A549 (cell line): ENCODE measurements around the gene ADAMTS16. TPM values are rescaled to one million over a fixed set of nuclear protein-coding genes. Genes with fewer than 3 reads are reported as not detected.

Source experiments
- ATAC-seq, 2 experiments: fragments of 200-7000 bp in 1 of 2; fragments of >200 bp in 1 of 2; cut with Nextera tagmentation in 1 of 2; cut with Tn5 transposase in 1 of 2; 3 replicates each; pipeline versions ENCODE4 v1.8.0 to v1.9.1; 2018 to 2020; ENCODE audit warnings: mild to moderate bottlenecking in 1 of 2, moderate library complexity in 1 of 2
- CTCF ChIA-PET: fragments of 300-600 bp; sonication (Branson Sonifier 250); formaldehyde crosslinking; extraction: SDS; loops from one replicate; lab custom pipeline; 2021; ENCODE audit warnings: antibody characterized with exemption, inconsistent platforms; lab: Yijun Ruan, JAX
- POLR2A ChIA-PET: fragments of 350-600 bp; formaldehyde crosslinking; extraction: SDS; loops from one replicate; lab custom pipeline; 2021; ENCODE audit warnings: antibody characterized with exemption, inconsistent platforms; lab: Yijun Ruan, JAX
- DNase-seq, 2 experiments: peaks; one replicate each; pipeline versions ENCODE4 v3.0.0 to v3.0.0-alpha.2; 2011 to 2016; ENCODE audit warnings: low read depth in 1 of 2, low spot score in 1 of 2
- FAIRE-seq: peaks from 2 replicates; lab custom pipeline; 2011; peaks lifted over from hg19 to GRCh38; lab: Jason Lieb, UNC
- H3K27ac ChIP-seq, 2 experiments: fragments of >200 bp; sonication (Bioruptor Twin); formaldehyde crosslinking; 3 replicates each; pipeline ENCODE4 v1.5.1; 2016 to 2017
- H3K4me1 ChIP-seq: fragments of >200 bp; sonication (Bioruptor Twin); formaldehyde crosslinking; 3 replicates; pipeline ENCODE4 v1.6.1; 2016
- H3K4me2 ChIP-seq: fragments of >200 bp; sonication (Bioruptor Twin); formaldehyde crosslinking; 3 replicates; pipeline ENCODE4 v1.6.1; 2016
- H3K4me3 ChIP-seq: fragments of >200 bp; sonication (Bioruptor Twin); formaldehyde crosslinking; 3 replicates; pipeline ENCODE4 v1.5.1; 2016
- H3K9me3 ChIP-seq: fragments of >200 bp; sonication (Bioruptor Twin); formaldehyde crosslinking; 3 replicates; pipeline ENCODE4 v1.6.1; 2016
- CBX2 ChIP-seq: fragments of 200-600 bp; sonication (generic); IDR thresholded peaks from 2 replicates; pipeline ENCODE4 v1.6.1; 2016; ENCODE audit warnings: low read depth, mild to moderate bottlenecking, borderline replicate concordance
- CBX8 ChIP-seq: fragments of 200-600 bp; sonication (generic); IDR thresholded peaks from 2 replicates; pipeline ENCODE4 v1.6.1; 2016
- CTCF ChIP-seq: fragments of >200 bp; sonication (Bioruptor Twin); formaldehyde crosslinking; IDR thresholded peaks from 3 replicates; pipeline ENCODE4 v1.5.1; 2016
- E2F6 ChIP-seq: IDR thresholded peaks from 2 replicates; pipeline ENCODE4 v1.6.1; 2012; ENCODE audit warnings: low read depth, borderline replicate concordance
- EP300 ChIP-seq, 2 experiments: fragments of >200 bp; sonication (Bioruptor Twin); formaldehyde crosslinking; IDR thresholded peaks; 2 replicates in 1 of 2; 3 replicates in 1 of 2; pipeline ENCODE4 v1.6.1; 2016 to 2017
- FOSL2 ChIP-seq, 2 experiments: fragments of 450-650 bp in 1 of 2; fragments of >200 bp in 1 of 2; sonication (Bioruptor Twin) in 1 of 2; formaldehyde crosslinking; IDR thresholded peaks; 2 replicates each; pipeline versions ENCODE4 v1.5.0 to v1.6.1; 2016 to 2020; ENCODE audit warnings: mild to moderate bottlenecking in 1 of 2, moderate library complexity in 1 of 2
- GATA3 ChIP-seq: IDR thresholded peaks from 2 replicates; pipeline ENCODE4 v1.6.1; 2012; ENCODE audit warnings: borderline replicate concordance
- HOXA7 ChIP-seq: fragments of 250-450 bp; sonication (Bioruptor Pico); IDR thresholded peaks from 2 replicates; pipeline ENCODE4 v1.5.0; 2020; ENCODE audit warnings: mild to moderate bottlenecking, moderate library complexity
- KDM5A ChIP-seq: fragments of 200-600 bp; sonication (generic); IDR thresholded peaks from 2 replicates; pipeline ENCODE4 v1.6.1; 2016; ENCODE audit warnings: antibody characterized with exemption, mild to moderate bottlenecking
- MAX ChIP-seq: IDR thresholded peaks from 2 replicates; pipeline ENCODE4 v1.6.1; 2012
- MAZ ChIP-seq: fragments of 150-350 bp; IDR thresholded peaks from 2 replicates; pipeline ENCODE4 v1.6.1; 2014; ENCODE audit warnings: antibody characterized with exemption, low read depth, low read length, borderline replicate concordance
- NFE2L2 ChIP-seq: fragments of 150-350 bp; conservative IDR thresholded peaks from 2 replicates; pipeline ENCODE4 v1.6.1; 2014; ENCODE audit warnings: low read length
- POLR2A ChIP-seq: IDR thresholded peaks from 2 replicates; pipeline ENCODE4 v1.6.1; 2012; ENCODE audit warnings: mild to moderate bottlenecking, low read length
- POLR2AphosphoS2 ChIP-seq: conservative IDR thresholded peaks from 2 replicates; pipeline ENCODE4 v1.6.1; 2012; ENCODE audit warnings: low read length, improper control_type of control experiment, inconsistent platforms
- RAD21 ChIP-seq, 2 experiments: fragments of >200 bp in 1 of 2; sonication (Bioruptor Twin) in 1 of 2; formaldehyde crosslinking in 1 of 2; IDR thresholded peaks in 1 of 2; conservative IDR thresholded peaks in 1 of 2; 2 replicates in 1 of 2; 3 replicates in 1 of 2; pipeline ENCODE4 v1.6.1; 2012 to 2018; ENCODE audit warnings: inconsistent platforms in 1 of 2
- RARB ChIP-seq: fragments of 250-450 bp; sonication (Bioruptor Pico); IDR thresholded peaks from 2 replicates; pipeline ENCODE4 v1.8.0; 2021; ENCODE audit warnings: mild to moderate bottlenecking, moderate library complexity
- RFX5 ChIP-seq: fragments of 450-650 bp; IDR thresholded peaks from 2 replicates; pipeline ENCODE4 v1.7.1; 2014; ENCODE audit warnings: antibody characterized with exemption, mild to moderate bottlenecking, moderate library complexity
- SMC3 ChIP-seq: fragments of >200 bp; sonication (Bioruptor Twin); formaldehyde crosslinking; IDR thresholded peaks from 3 replicates; pipeline ENCODE4 v1.6.1; 2018; ENCODE audit warnings: inconsistent platforms
- ZNF302 ChIP-seq: fragments of 250-450 bp; sonication (Bioruptor Pico); IDR thresholded peaks from 2 replicates; pipeline ENCODE4 v1.9.0; 2021; ENCODE audit warnings: inconsistent platforms, mild to moderate bottlenecking, moderate library complexity
- WGBS: methylation state at CpG from one replicate; pipeline ENCODE4 v1.1.6; 2017; ENCODE audit errors: missing lambda C conversion rate; 5-methylcytosine and 5-hydroxymethylcytosine counted together
- polyA plus RNA-seq, 4 experiments: library from polyadenylated mRNA; depleted of rRNA in 3 of 4; stranded (reverse); fragments of >200 nt; fragmentation: RNase III in 1 of 4; extraction: RNeasy Plus Mini Kit Qiagen cat#74134 plus additional on column Dnase treatment in 1 of 4; gene quantifications; 2 replicates in 3 of 4; 3 replicates in 1 of 4; pipeline ENCODE4 v1.2.3, GENCODE V29; 2011 to 2017

The ADAMTS16 gene
- polyA plus RNA-seq, 2 of the 4 experiments (the other 2 are of a cell fraction): 0.71 to 1.0 TPM

- H3K27ac ChIP-seq: peak overlapping the region; percentile 32 to 71; a peak in 4 of 6 replicates
- FAIRE-seq (no peak), DNase-seq (no peak), ATAC-seq (peak in 1 of 2 experiments; percentile 7; a peak in 3 of 6 replicates)
- H3K4me3 ChIP-seq: peak overlapping the region; percentile 52
- peaks cover 18% of the 10 kb centered on the region for H3K4me1 ChIP-seq
- ChIA-PET POLR2A (interaction anchor here (2.3 kb wide), 1 partner anchor 281 kb away, joined by 8 read pairs; the partner anchor contains the start of gene ICE1), CTCF (interaction anchor here (0.7 to 4.0 kb wide), 24 partner anchors 9 to 284 kb away, joined by 3 to 65 read pairs (median 3); partner anchors contain the start of gene ICE1)
- 0 out of 3 replicates have a peak, but pooled peaks cover 4% of the 10 kb centered on the region for H3K9me3 ChIP-seq
- 14% methylated on average over 54 of the region's 57 CpGs for WGBS
- TF ChIP-seq RFX5: no peak
- TF ChIP-seq ZNF302 (CRISPR knock-in tag): no peak
- TF ChIP-seq RARB (CRISPR knock-in tag): no peak
- TF ChIP-seq NFE2L2: no peak
- no peak for TF ChIP-seq POLR2A
- TF ChIP-seq CBX2: no peak
- TF ChIP-seq POLR2AphosphoS2: no peak
- TF ChIP-seq FOSL2 (IDR thresholded peaks at IDR 0.05): no peak
- TF ChIP-seq FOSL2 (CRISPR knock-in tag; IDR thresholded peaks at IDR 0.05): no peak
- H3K4me2 ChIP-seq: peak overlapping the region; percentile 98
Measured at GRCh38 chr5:5140479-5141338, 579 bp downstream of the ADAMTS16 start.

GRCh38 chr5:5141339-5141599 is 1.1 kb downstream of the ADAMTS16 start:
- no peak overlapping the region for H3K27ac ChIP-seq
- 0 out of 2 replicates have a peak, but pooled peaks have one; percentile 45 for TF ChIP-seq CBX8
- no peak for TF ChIP-seq E2F6
- H3K4me1 ChIP-seq: peaks cover 13% of the 10 kb centered on the region
- POLR2A ChIA-PET: interaction anchor here (2.3 kb wide), 1 partner anchor 281 kb away, joined by 8 read pairs; the partner anchor contains the start of gene ICE1
- FAIRE-seq (no peak), ATAC-seq (no peak), DNase-seq (no peak)
- 13% methylated on average over 4 of the region's 4 CpGs for WGBS
- H3K4me3 ChIP-seq: peak overlapping the region; percentile 52; the same call in 2 of the 3 replicates
- CTCF ChIA-PET: interaction anchor here (0.7 to 4.0 kb wide), 19 partner anchors 8 to 281 kb away, joined by 3 to 65 read pairs (median 3); partner anchors contain the start of gene ICE1
- peak overlapping the region; percentile 98 for H3K4me2 ChIP-seq
- 0 out of 3 replicates have a peak, but pooled peaks cover 4% of the 10 kb centered on the region for H3K9me3 ChIP-seq

GRCh38 chr5:5141625-5142525 is 1.7 kb downstream of the ADAMTS16 start:
- TF ChIP-seq GATA3 (no peak), POLR2A (no peak), SMC3 (peak; percentile 94), MAX (no peak), CBX8 (no peak), CTCF (peak; percentile 83), HOXA7 (no peak), RAD21 (conservative IDR thresholded peaks at IDR 0.05 in 1 of 2, IDR thresholded peaks at IDR 0.05 in 1 of 2) (peak; percentile 87 to 90), MAZ (no peak), KDM5A (no peak), EP300 (IDR thresholded peaks at IDR 0.05) (no peak)
- peak overlapping the region in 1 of 2 experiments; percentile 19; a peak in 1 of 6 replicates for H3K27ac ChIP-seq
- H3K9me3 ChIP-seq: 0 out of 3 replicates have a peak, but pooled peaks cover 4% of the 10 kb centered on the region
- WGBS: 11% methylated on average over 6 of the region's 6 CpGs
- CTCF ChIA-PET: interaction anchor here (0.6 to 4.0 kb wide), 25 partner anchors 11 to 391 kb away, joined by 3 to 65 read pairs (median 4); partner anchors contain the start of gene ICE1
- FAIRE-seq (no peak), DNase-seq (peak in 1 of 2 experiments; percentile 71), ATAC-seq (peak in 1 of 2 experiments; percentile 49; a peak in 3 of 6 replicates)
- H3K4me2 ChIP-seq: peak overlapping the region; percentile 98; the same call in 2 of the 3 replicates
- POLR2A ChIA-PET: no interaction called here
- H3K4me3 ChIP-seq: no peak overlapping the region
- H3K4me1 ChIP-seq: peaks cover 7% of the 10 kb centered on the region; the same call in 1 of the 3 replicates
